GM12878 (cell line): ENCODE data around the gene FAM184B. TPM values are rescaled to one million over a fixed set of nuclear protein-coding genes. Genes with fewer than 3 reads are reported as not detected.

Source experiments
- ATAC-seq: fragments of 200-7000 bp; cut with Tn5 transposase; 3 replicates; pipeline ENCODE4 v1.9.1; 2020; ENCODE audit warnings: mild to moderate bottlenecking, moderate library complexity
- BruUV-seq: library from RNA; stranded (reverse); fragments of 400-500 nt; replicated peaks from 2 replicates; lab custom pipeline; 2021; lab: Mats Ljungman, UMichigan
- CTCF ChIA-PET: fragments of 300-600 bp; sonication (Branson Sonifier 250); formaldehyde crosslinking; extraction: SDS; loops from one replicate; lab custom pipeline; 2021; ENCODE audit warnings: inconsistent platforms; lab: Yijun Ruan, JAX
- POLR2A ChIA-PET: fragments of 350-600 bp; formaldehyde crosslinking; extraction: SDS; loops from one replicate; lab custom pipeline; 2021; ENCODE audit warnings: inconsistent platforms; lab: Charles Lee
- RAD21 ChIA-PET: fragments of 300-600 bp; sonication (Branson Sonifier 250); formaldehyde crosslinking; loops from one replicate; lab custom pipeline; 2023; ENCODE audit warnings: antibody characterized with exemption; ENCODE audit not compliant: unreplicated experiment; lab: Charles Lee
- SMC1A ChIA-PET: fragments of 300-600 bp; sonication (Branson Sonifier 250); formaldehyde crosslinking; loops from one replicate; lab custom pipeline; 2023; ENCODE audit not compliant: unreplicated experiment, uncharacterized antibody; lab: Charles Lee
- DNase-seq: peaks from one replicate; pipeline ENCODE4 v3.0.0-alpha.2; 2011; ENCODE audit warnings: low read depth, low spot score
- FAIRE-seq: peaks from 3 replicates; lab custom pipeline; 2011; peaks lifted over from hg19 to GRCh38; lab: Jason Lieb, UNC
- H2AFZ ChIP-seq: 2 replicates; pipeline ENCODE4 v1.6.0; 2011; ENCODE audit warnings: low read depth, low read length, control low read depth; ENCODE audit not compliant: control insufficient read depth
- H3K27ac ChIP-seq: 2 replicates; pipeline ENCODE4 v1.5.1; 2011; ENCODE audit warnings: control low read depth; ENCODE audit not compliant: control insufficient read depth, insufficient read depth
- H3K27me3 ChIP-seq, 2 experiments: replicated peaks in 1 of 2; 2 replicates each; pipeline versions ENCODE4 v1.6.0 to v1.6.1; 2011; ENCODE audit warnings: low read length in 1 of 2; ENCODE audit not compliant: control insufficient read depth in 2 of 2, insufficient read depth in 2 of 2
- H3K36me3 ChIP-seq, 2 experiments: 2 replicates each; pipeline ENCODE4 v1.5.1; 2011; ENCODE audit warnings: low read length in 1 of 2; ENCODE audit not compliant: control insufficient read depth in 2 of 2, insufficient read depth in 2 of 2
- H3K4me1 ChIP-seq: 2 replicates; pipeline ENCODE4 v1.6.1; 2011; ENCODE audit warnings: mild to moderate bottlenecking, low read length, moderate library complexity, mixed read lengths; ENCODE audit not compliant: control insufficient read depth, insufficient read depth
- H3K4me2 ChIP-seq: 2 replicates; pipeline ENCODE4 v1.6.0; 2011; ENCODE audit warnings: control low read depth; ENCODE audit not compliant: control insufficient read depth, insufficient read depth
- H3K4me3 ChIP-seq: fragments of 200-600 bp; sonication (generic); 2 replicates; pipeline ENCODE4 v1.5.1; 2016
- H3K79me2 ChIP-seq: 2 replicates; pipeline ENCODE4 v1.6.0; 2011; ENCODE audit warnings: low read length; ENCODE audit not compliant: control insufficient read depth, insufficient read depth
- H3K9ac ChIP-seq: 2 replicates; pipeline ENCODE4 v1.8.0; 2011; ENCODE audit warnings: low read length, control low read depth, mixed read lengths; ENCODE audit not compliant: control insufficient read depth, insufficient read depth
- H3K9me3 ChIP-seq: replicated peaks from 3 replicates; pipeline ENCODE4 v1.5.1; 2011; ENCODE audit warnings: mild to moderate bottlenecking, low read length; ENCODE audit not compliant: control insufficient read depth, insufficient read depth
- H4K20me1 ChIP-seq: 2 replicates; pipeline ENCODE4 v1.6.0; 2011; ENCODE audit not compliant: control insufficient read depth, insufficient read depth
- CEBPB ChIP-seq, 2 experiments: fragments of 150-350 bp in 1 of 2; IDR thresholded peaks; 2 replicates each; pipeline ENCODE4 v1.6.1; 2012 to 2014; ENCODE audit warnings: low read depth in 2 of 2, low read length in 2 of 2, borderline replicate concordance in 1 of 2, inconsistent platforms in 1 of 2
- PAX8 ChIP-seq: fragments of 450-650 bp; IDR thresholded peaks from 2 replicates; pipeline ENCODE4 v1.6.1; 2017; ENCODE audit warnings: mild to moderate bottlenecking, moderate library complexity
- PBX3 ChIP-seq: IDR thresholded peaks from 2 replicates; pipeline ENCODE4 v1.6.1; 2011; ENCODE audit warnings: mild to moderate bottlenecking, low read depth, low read length, moderate library complexity; ENCODE audit not compliant: insufficient replicate concordance
- POU2F2 ChIP-seq: IDR thresholded peaks from 3 replicates; pipeline ENCODE4 v1.6.1; 2011; ENCODE audit warnings: low read depth, mild to moderate bottlenecking, low read length, borderline replicate concordance
- TBL1XR1 ChIP-seq: IDR thresholded peaks from 2 replicates; pipeline ENCODE4 v1.6.1; 2012; ENCODE audit warnings: low read depth, low read length, improper control_type of control experiment
- ZNF622 ChIP-seq: fragments of 450-650 bp; IDR thresholded peaks from 2 replicates; pipeline ENCODE4 v1.6.1; 2017; ENCODE audit warnings: mild to moderate bottlenecking, inconsistent platforms
- WGBS: methylation state at CpG from one replicate; pipeline ENCODE4 v1.1.6; 2016; ENCODE audit warnings: low lambda C conversion rate; ENCODE audit not compliant: insufficient replicate concordance, insufficient coverage; ENCODE audit errors: missing lambda C conversion rate; 5-methylcytosine and 5-hydroxymethylcytosine counted together
- in situ Hi-C: fragments of 300-500 bp; cut with MboI; formaldehyde crosslinking; loops from 9 replicates; pipeline ENCODE4 v1.14.3; 2018; ENCODE audit warnings: mixed read lengths
- intact Hi-C: fragments of 100-400 bp; cut with micrococcal nuclease; formaldehyde crosslinking; loops from one replicate; pipeline ENCODE4 v1.14.2; 2022; ENCODE audit not compliant: unreplicated experiment
- polyA plus RNA-seq, 11 experiments: library from polyadenylated mRNA; depleted of rRNA in 4 of 11; unstranded in 6 of 11; stranded (reverse) in 5 of 11; fragments of >200 nt; fragmentation: Nextera tagmentation in 4 of 11; fragmentation: Illumina TruSeq in 1 of 11; extraction: Ambion mirVana in 4 of 11; extraction: Trizol in 1 of 11; gene quantifications; 1 replicate in 1 of 11; 2 replicates in 10 of 11; pipeline versions ENCODE4 v1.2.1 to v1.2.3, GENCODE V29; 2011 to 2016; ENCODE audit warnings: inconsistent platforms in 2 of 11, missing spikeins in 2 of 11, low read depth in 1 of 11
- total RNA-seq, 4 experiments: library from RNA; depleted of rRNA in 3 of 4; stranded (reverse); fragments of >200 nt in 3 of 4; fragmentation: Illumina TruSeq in 1 of 4; extraction: Trizol in 1 of 4; gene quantifications; 2 replicates each; pipeline versions ENCODE4 v1.2.1 to v1.2.3, GENCODE V29; 2013 to 2021
- TF ChIP-seq, protein P1 (sequence below): fragments of 450-650 bp; IDR thresholded peaks from 2 replicates; pipeline ENCODE4 v1.6.1; 2018; ENCODE audit warnings: mild to moderate bottlenecking, low read depth, moderate library complexity; ENCODE audit not compliant: partially characterized antibody
- TF ChIP-seq, protein P2 (sequence below): fragments of 450-650 bp; IDR thresholded peaks from 2 replicates; pipeline ENCODE4 v1.6.1; 2017; ENCODE audit warnings: mild to moderate bottlenecking, low read depth, inconsistent platforms; ENCODE audit not compliant: poor library complexity, severe bottlenecking

The FAM184B gene
- total and polyA plus RNA-seq, 10 of the 15 experiments (the other 5 are each of a cell fraction or from before 2014, with no cell fraction given) = under 0.01 TPM; not detected in 9

DNA sequence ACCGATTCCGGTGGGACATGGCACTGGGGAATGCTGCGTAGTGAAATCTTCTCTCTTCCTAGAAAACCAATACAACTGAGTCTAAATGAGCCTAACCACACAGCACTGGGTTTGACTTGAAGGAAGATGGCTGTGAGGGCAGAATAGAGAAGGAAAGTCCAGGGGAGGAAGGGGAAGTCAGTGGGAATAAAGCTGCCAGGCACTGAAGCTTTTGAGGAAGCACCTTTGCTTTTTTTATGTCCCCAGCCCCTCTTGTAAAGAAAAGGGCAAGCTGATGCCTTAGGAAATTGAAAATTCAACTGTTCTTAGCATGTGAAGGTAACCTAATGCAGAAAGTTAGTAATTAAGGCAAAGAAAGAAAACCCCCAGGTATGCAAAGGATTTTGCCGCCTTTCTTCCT, 146.4 kb downstream of the FAM184B start:
- FAIRE-seq (no peak), ATAC-seq (no peak), DNase-seq (no peak)
- Histone ChIP-seq H3K27ac (no peak overlapping the region), H3K36me3 (peaks cover 0 to 11% of the 10 kb centered on the region in 2 experiments; a peak in 3 of 4 replicates), H3K4me2 (no peak overlapping the region), H2AFZ (no peak overlapping the region), H3K9ac (no peak overlapping the region), H3K4me3 (no peak overlapping the region), H3K79me2 (no peaks in the 10 kb centered on the region), H4K20me1 (no peaks in the 10 kb centered on the region), H3K9me3 (no peaks in the 10 kb centered on the region), H3K27me3 (no peaks in the 10 kb centered on the region), H3K4me1 (no peaks in the 10 kb centered on the region)
- intact Hi-C loops (loop anchor here (5.0 kb wide), 1 partner anchor 957 kb away; no protein-coding TSS in a partner anchor), in situ Hi-C loops (loop anchor here (5.0 to 10.0 kb wide), 2 partner anchors 88 to 960 kb away; no protein-coding TSS in a partner anchor)
- SMC1A ChIA-PET = interaction anchor here (0.8 to 3.8 kb wide), 4 partner anchors 78 to 88 kb away, joined by 3 to 32 read pairs (median 6); no protein-coding TSS in a partner anchor
- CTCF ChIA-PET = interaction anchor here (4.9 kb wide), 1 partner anchor 87 kb away, joined by 70 read pairs; no protein-coding TSS in a partner anchor
- 97% methylated on average over 4 of the region's 4 CpGs for WGBS
- RAD21 ChIA-PET = interaction anchor here (1.8 to 3.7 kb wide), 2 partner anchors 86 to 90 kb away, joined by 3 to 17 read pairs; no protein-coding TSS in a partner anchor
- POLR2A ChIA-PET = no interaction called here
- TF ChIP-seq ZNF622 = no peak
- no peak for TF ChIP-seq PBX3
- TF ChIP-seq TBL1XR1 = no peak
- TF ChIP-seq POU2F2 = no peak
- no peak for TF ChIP-seq PAX8
- TF ChIP-seq CEBPB (IDR thresholded peaks at IDR 0.05; ENCODE audit: borderline replicate concordance in 1 of 2, low read depth in 2 of 2, low read length in 2 of 2) = no peak
- TF ChIP-seq, protein P1, sequence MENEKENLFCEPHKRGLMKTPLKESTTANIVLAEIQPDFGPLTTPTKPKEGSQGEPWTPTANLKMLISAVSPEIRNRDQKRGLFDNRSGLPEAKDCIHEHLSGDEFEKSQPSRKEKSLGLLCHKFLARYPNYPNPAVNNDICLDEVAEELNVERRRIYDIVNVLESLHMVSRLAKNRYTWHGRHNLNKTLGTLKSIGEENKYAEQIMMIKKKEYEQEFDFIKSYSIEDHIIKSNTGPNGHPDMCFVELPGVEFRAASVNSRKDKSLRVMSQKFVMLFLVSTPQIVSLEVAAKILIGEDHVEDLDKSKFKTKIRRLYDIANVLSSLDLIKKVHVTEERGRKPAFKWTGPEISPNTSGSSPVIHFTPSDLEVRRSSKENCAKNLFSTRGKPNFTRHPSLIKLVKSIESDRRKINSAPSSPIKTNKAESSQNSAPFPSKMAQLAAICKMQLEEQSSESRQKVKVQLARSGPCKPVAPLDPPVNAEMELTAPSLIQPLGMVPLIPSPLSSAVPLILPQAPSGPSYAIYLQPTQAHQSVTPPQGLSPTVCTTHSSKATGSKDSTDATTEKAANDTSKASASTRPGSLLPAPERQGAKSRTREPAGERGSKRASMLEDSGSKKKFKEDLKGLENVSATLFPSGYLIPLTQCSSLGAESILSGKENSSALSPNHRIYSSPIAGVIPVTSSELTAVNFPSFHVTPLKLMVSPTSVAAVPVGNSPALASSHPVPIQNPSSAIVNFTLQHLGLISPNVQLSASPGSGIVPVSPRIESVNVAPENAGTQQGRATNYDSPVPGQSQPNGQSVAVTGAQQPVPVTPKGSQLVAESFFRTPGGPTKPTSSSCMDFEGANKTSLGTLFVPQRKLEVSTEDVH = no peak
- TF ChIP-seq, protein P2, sequence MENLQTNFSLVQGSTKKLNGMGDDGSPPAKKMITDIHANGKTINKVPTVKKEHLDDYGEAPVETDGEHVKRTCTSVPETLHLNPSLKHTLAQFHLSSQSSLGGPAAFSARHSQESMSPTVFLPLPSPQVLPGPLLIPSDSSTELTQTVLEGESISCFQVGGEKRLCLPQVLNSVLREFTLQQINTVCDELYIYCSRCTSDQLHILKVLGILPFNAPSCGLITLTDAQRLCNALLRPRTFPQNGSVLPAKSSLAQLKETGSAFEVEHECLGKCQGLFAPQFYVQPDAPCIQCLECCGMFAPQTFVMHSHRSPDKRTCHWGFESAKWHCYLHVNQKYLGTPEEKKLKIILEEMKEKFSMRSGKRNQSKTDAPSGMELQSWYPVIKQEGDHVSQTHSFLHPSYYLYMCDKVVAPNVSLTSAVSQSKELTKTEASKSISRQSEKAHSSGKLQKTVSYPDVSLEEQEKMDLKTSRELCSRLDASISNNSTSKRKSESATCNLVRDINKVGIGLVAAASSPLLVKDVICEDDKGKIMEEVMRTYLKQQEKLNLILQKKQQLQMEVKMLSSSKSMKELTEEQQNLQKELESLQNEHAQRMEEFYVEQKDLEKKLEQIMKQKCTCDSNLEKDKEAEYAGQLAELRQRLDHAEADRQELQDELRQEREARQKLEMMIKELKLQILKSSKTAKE = no peak
- BruUV-seq = no TSS peak
